ENCODE data around the gene ZFP36L2. TPM values are rescaled to one million over a fixed set of nuclear protein-coding genes. Genes with fewer than 3 reads are reported as not detected.

The ZFP36L2 gene
- polyA plus RNA-seq, 1 of the 3 experiments (the other 2 are of a cell fraction), result 18.4 TPM

GRCh38 chr2:43194121-43194869, 32.1 kb downstream of the ZFP36L2 start:
- POLR2A ChIA-PET, result no interaction called here

More at GRCh38 chr2:43194121-43194869, 32.1 kb downstream of the ZFP36L2 start:
- 70% methylated on average over 12 of the region's 13 CpGs for WGBS (ENCODE audit: low lambda C conversion rate)
- Histone ChIP-seq H3K9me3 (no peaks in the 10 kb centered on the region), H4K20me1 (ENCODE audit: insufficient read depth) (no peaks in the 10 kb centered on the region), H3K36me3 (replicated peaks in 1 of 2; ENCODE audit: control insufficient read depth in 1 of 2, insufficient read depth in 2 of 2, low read length in 1 of 2) (no peaks in the 10 kb centered on the region), H3F3A (replicated peaks; ENCODE audit: insufficient read depth) (no peaks in the 10 kb centered on the region), H3K27ac (ENCODE audit: low read depth in 2 of 2, low read length in 1 of 2) (no peak overlapping the region), H3K4me3 (ENCODE audit: low read depth in 2 of 2, low read length in 1 of 2) (no peak overlapping the region), H3K9ac (no peak overlapping the region), H3K4me2 (no peak overlapping the region), H3K4me1 (ENCODE audit: control insufficient read depth in 1 of 2, insufficient read depth in 2 of 2, low read depth in 1 of 2, low read length in 1 of 2) (peaks cover 0 to 14% of the 10 kb centered on the region in 2 experiments; a peak in 1 of 4 replicates), H3K9me2 (no peaks in the 10 kb centered on the region), H3K27me3 (ENCODE audit: insufficient read depth) (no peaks in the 10 kb centered on the region), H3K79me2 (ENCODE audit: insufficient read depth) (no peaks in the 10 kb centered on the region), H2AFZ (ENCODE audit: low read depth) (no peak overlapping the region)
- TF ChIP-seq EP300 (IDR thresholded peaks at IDR 0.05; ENCODE audit: borderline replicate concordance in 1 of 2, low read depth in 1 of 2, low read length in 1 of 2) (no peak), FOSL2 (IDR thresholded peaks at IDR 0.05; ENCODE audit: borderline replicate concordance, low read depth) (no peak), TAF1 (IDR thresholded peaks at IDR 0.05; ENCODE audit: borderline replicate concordance, low read depth, low read length) (no peak), MEF2A (IDR thresholded peaks at IDR 0.05; ENCODE audit: borderline replicate concordance, low read depth) (no peak), REST (IDR thresholded peaks at IDR 0.05; ENCODE audit: low read depth, low read length) (no peak), JUND (IDR thresholded peaks at IDR 0.05) (no peak), YY1 (IDR thresholded peaks at IDR 0.05; ENCODE audit: low read depth) (no peak), CHD2 (IDR thresholded peaks at IDR 0.05; ENCODE audit: low read length, partially characterized antibody) (no peak), FOXJ3 (CRISPR knock-in tag; IDR thresholded peaks at IDR 0.05) (no peak), RXRA (IDR thresholded peaks at IDR 0.05; ENCODE audit: borderline replicate concordance, low read depth) (no peak), MXI1 (IDR thresholded peaks at IDR 0.05; ENCODE audit: low read depth, low read length) (no peak), ZBTB33 (IDR thresholded peaks at IDR 0.05; ENCODE audit: borderline replicate concordance, low read depth) (no peak), NFIC (IDR thresholded peaks at IDR 0.05; ENCODE audit: borderline replicate concordance) (no peak)
- TF ChIP-seq, protein P1, sequence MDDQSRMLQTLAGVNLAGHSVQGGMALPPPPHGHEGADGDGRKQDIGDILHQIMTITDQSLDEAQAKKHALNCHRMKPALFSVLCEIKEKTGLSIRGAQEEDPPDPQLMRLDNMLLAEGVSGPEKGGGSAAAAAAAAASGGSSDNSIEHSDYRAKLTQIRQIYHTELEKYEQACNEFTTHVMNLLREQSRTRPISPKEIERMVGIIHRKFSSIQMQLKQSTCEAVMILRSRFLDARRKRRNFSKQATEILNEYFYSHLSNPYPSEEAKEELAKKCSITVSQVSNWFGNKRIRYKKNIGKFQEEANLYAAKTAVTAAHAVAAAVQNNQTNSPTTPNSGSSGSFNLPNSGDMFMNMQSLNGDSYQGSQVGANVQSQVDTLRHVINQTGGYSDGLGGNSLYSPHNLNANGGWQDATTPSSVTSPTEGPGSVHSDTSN (IDR thresholded peaks at IDR 0.05), result no peak
- CTCF ChIA-PET, result interaction anchor here (0.9 kb wide), 1 partner anchor 14 kb away, joined by 3 read pairs; no protein-coding TSS in a partner anchor
- DNase-seq, result no peak
